ENCODE results near the gene KCNF1.

GRCh38 chr2:10915731-10916276 lies 4.1 kb downstream of the KCNF1 start:
- TF ChIP-seq CTCF (IDR thresholded peaks at IDR 0.05; ENCODE audit: poor library complexity, severe bottlenecking) (no peak), EZH2 (IDR thresholded peaks at IDR 0.05; ENCODE audit: borderline replicate concordance, insufficient read depth, low read length, poor library complexity, severe bottlenecking) (no peak), RAD21 (conservative IDR thresholded peaks at IDR 0.05) (no peak), POLR2AphosphoS5 (IDR thresholded peaks at IDR 0.05) (no peak), TAF1 (IDR thresholded peaks at IDR 0.05; ENCODE audit: low read depth) (no peak), REST (IDR thresholded peaks at IDR 0.05; ENCODE audit: borderline replicate concordance) (no peak), EP300 (conservative IDR thresholded peaks at IDR 0.05; ENCODE audit: poor library complexity, severe bottlenecking) (no peak)
